Tracheal epithelial cell (primary cell): ENCODE results near the gene MIOX. TPM values are rescaled to one million over a fixed set of nuclear protein-coding genes. Genes with fewer than 3 reads are reported as not detected.

Source experiments
- total RNA-seq: library from RNA; depleted of rRNA; stranded (reverse); fragments of >200 nt; gene quantifications from 2 replicates; pipeline ENCODE4 v1.2.1, GENCODE V29; 2014

The MIOX gene
- 0.72 TPM in 1 of 2 replicates, not detected in the other for total RNA-seq

DNA sequence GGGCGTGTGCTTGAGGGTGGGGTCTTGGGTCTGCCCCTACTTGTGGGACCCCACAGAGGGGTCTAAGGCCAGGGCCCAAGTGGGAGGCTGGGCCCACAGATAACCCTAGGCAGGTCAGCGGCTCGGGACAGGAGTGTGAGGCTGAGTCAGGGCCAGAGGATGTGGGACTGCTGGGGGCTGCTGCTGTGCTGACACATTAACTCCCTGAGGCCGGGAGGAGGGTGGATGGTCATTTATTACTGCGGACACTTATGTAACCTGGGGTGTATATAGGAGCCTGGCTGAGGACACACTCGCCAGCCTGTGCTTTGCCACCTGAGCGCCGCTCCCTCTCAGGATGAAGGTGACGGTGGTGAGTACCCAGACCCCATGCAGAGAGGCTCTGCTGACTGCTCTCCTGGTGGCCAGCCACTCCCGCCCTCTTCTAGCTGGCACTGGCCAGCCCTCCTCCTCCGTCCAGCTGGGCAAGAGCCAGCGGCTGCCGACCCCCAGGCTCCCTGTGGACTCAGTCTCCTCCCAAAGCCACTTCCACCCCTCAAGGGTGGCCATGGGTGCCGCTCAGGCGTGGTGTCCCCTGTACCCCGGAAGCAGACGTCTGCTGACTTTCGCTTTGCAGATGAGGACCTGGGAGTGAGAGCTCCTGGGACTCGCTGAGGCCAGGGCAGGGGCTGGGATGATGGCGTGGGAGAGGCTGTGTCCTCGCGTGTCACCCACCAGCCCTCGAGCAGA is at the start of gene MIOX:
Gene MIOX, plus strand, starts transcription at position 299 of the 729 bp plus-strand sequence. Its CDS starts 39 bp downstream, at position 338.

DNA sequence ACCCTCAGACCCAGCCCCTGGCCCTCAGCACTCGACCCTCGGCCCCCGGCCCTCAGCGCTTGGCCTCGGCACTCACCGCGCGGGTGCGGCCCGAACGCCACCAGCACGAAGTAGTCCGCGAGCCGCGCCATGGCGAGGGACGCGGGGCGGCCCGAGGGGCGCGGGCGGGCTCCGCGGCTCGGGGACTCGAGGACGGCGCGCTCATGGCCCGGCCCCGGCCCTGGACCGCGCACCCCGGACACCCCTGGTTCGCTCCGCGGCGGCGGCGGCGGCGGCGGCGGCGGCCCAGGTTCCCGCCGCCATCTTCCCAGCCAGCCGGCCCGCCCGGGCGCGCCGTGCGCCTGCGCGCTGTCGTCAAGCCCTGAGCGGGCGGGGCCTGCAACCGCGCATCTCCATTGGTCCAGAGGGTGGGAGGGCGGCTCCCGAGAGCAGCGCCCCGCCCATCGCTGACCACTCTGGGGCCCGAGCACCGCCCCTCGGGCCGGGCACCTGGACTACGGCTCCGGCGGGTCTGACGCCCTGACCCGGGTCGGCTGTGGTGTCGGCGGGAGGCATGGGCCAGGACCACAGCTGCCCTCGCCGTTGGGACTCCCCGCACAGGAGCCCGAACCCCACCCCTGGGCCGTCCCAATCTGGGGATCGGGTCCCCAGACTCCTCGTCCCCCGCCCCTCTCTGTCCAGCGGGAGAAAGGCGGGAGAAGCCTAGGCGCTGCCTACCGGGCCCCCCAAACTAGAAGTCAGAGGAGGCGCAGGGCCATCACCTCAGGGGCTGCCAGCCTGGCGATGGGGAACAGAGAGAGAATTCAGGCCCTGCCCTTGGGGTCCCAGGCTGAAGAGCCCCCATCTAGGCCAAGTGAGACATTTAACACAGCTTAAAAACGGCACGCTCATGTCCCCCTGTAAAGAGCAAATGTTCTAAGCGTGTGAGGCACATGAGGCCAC is 11.7 kb upstream of the MIOX start, which contains the start of gene SBF1:
Gene SBF1, minus strand, starts transcription at position 326 of the 942 bp plus-strand sequence. Its CDS starts 195 bp downstream, at position 131.

DNA sequence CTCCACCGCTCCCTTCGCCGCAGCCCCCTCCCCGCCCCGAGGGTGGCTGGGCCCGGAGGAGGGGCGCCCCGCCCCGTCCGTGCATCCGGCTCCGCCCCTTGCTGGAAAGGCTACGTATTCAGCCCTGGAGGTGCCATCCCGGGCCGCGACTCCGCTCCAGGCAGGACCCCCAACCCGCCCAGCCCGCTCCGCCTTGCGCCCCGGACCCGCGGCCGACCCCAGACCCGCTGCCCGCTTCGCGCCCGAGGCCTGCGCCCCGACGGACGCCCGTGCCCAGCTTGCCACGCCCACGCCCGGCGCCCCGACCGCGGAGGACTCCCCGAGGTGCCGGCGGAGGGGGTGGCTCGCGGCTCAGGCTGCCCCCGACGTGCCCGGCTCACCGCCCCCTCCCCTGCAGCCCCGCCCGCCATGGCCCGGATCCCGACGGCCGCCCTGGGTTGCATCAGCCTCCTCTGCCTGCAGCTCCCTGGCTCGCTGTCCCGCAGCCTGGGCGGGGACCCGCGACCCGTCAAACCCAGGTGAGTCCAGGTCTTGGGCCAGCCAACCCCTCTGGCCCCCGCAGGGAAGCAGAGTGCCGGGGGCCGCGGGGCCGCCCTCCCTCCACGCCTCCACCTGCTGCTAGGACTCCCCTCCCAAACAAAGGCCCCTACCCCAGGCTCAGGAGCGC is 5.1 kb upstream of the MIOX start, which contains the start of gene ADM2:
Gene ADM2, plus strand, starts transcription at position 104 of the 667 bp plus-strand sequence. Its CDS starts 305 bp downstream, at position 409.

DNA sequence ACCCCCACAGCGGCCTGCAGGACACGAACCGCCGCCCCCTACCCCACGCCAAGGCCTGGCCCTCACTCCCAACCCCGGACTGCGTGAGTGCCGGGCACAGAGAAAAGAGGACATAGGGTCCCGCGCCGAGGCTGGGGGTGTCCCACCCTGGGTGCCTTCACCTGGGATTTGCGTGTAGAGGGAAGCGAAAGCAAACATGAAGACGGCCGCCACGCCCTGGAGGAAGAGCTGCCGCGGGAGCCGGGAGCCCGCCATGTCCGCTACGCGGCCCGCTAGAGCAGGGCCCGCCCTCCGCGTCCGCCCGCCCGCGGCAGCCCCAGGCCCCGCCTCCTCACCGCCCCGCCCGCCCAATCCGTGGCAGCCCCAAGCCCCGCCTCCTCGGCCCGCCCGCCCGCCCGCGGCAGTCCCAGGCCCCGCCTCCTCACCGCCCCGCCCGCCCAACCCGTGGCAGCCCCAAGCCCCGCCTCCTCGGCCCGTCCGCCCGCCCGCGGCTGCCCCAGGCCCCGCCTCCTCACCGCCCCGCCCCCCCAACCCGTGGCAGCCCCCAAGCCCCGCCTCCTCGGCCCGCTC is 20.8 kb downstream of the MIOX start, which contains the start of gene LMF2:
Gene LMF2, minus strand, starts transcription at position 282 of the 570 bp plus-strand sequence. Its CDS starts 27 bp downstream, at position 255.

DNA sequence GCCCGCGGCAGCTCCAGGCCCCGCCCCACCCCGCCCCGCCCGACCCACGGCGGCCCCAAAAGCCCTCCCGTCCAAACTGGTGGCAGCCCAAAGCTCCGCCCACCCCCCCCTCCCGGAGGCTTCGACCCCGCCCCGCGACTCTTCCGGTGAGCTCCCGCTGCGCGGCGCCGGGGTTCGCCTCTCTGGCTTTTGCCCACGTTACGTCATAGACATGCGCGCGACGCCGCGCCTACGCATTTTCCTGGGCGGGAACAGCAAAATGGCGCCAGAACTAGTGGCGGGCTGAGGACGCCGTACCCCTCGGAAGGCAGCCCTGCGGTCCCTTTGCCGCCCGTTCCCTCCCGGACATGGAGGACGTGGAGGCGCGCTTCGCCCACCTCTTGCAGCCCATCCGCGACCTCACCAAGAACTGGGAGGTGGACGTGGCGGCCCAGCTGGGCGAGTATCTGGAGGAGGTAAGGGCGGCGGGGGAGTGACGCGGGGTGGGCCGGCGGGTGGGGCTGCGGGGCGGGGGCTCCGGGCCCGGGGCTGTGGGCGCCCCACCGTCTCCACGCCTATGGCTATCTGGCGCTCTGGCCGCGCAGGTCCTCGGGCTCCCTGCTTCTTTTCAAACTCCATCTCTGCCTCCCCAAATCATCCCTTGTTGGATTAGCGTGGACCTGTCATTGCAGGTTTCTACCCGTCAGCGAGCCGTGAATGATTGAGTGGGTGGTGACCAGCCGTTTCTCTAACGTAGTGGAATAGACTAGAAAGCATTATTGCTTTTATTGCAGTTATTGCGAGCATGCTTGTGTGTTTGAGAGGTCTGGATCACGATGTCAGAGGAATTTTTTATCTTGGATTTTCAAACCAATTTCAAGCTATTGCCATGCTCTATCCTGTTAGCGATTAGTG is 21.6 kb downstream of the MIOX start, which contains the start of gene NCAPH2:
Gene NCAPH2, plus strand, starts transcription at position 234 of the 894 bp plus-strand sequence. Its CDS starts 114 bp downstream, at position 348.

DNA sequence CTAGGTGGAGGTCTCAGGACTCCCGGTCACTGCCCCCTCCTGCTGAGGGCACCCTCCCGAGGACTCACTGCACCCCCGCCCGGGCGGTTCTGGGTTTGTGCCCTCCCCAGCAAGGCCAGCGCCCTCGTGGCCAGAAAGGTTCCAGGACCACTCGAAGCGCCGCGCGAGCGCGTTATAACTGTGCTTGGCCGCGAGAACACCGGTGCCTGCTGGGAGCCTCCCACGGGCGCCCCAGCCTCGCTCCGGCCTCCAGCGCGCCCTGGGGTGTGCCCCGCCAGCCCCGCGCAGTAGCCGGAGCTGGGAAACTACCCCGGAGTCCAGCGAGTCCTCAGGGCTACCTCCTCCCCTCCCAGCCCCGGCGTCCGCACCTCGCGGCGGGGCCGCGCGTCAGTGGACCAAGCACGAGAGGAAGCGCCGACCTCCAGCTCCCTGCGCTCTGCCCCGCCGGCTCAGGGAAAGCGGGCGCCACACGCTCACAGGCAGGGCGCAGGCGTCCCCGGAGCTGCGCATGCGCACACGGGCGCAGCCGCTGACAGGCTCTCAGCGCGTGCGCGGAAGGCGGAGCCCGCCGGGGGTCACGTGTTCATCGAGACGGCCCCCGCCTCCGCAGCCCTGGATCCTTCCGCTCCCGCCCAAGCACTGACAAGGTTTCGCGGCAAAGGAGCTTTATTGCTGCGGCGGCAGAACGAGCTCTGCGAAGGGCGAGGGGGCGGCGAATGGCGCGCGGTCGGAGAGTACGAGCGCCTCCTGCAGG is 38.6 kb downstream of the MIOX start, which contains the start of gene SCO2:
Gene SCO2, minus strand, starts transcription at position 495 of the 754 bp plus-strand sequence. CDS start 1,187 bp downstream, outside the sequence.

DNA sequence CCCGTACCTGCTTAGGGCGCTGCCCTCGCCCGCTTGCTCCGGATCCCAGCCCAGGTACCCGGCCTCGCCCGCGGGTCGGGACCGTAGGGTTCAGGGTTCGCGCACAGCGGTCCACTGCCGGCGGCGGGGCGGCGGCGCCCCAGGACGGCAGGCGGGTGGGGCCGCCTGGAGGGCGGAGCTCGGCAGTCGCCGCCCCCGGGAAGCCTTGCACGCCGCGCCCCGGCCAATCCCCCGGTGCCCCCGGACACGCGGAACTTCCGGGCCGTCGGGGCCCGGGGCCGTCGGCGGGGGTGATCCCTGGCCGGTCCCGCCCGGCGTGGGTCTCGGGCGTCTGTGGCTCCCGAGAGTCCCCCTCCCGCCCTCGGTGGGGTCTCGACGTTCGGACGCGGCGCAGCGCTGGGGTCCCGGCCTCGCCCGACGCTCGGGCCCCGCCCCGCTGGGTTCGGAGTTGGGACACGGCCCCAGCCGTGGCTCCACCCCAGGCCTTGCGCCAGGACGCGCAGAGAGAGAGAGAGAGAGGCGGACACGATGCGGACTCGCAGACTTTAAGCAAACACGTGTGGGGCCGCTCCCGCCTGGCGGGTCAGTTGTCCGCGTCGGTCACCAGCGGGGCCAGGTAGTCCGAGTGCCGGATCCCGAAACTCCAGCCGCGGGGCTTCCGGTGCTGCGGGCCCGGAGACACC is 43.4 kb downstream of the MIOX start, which contains the start of gene TYMP:
Gene TYMP, minus strand, starts transcription at position 116 of the 683 bp plus-strand sequence. CDS start 303 bp downstream, outside the sequence.

Other genes starting within 250 kb of the MIOX start
- 19.4 and 23.6 TPM in 2 replicates for gene TUBGCP6, start 241.8 kb upstream of the MIOX start, total RNA-seq
- 16.9 and 17.7 TPM in 2 replicates for gene HDAC10, start 235.6 kb upstream of the MIOX start, total RNA-seq
- 11.7 and 27.7 TPM in 2 replicates for gene MAPK12, start 225.2 kb upstream of the MIOX start, total RNA-seq
- gene MAPK11, start 216.5 kb upstream of the MIOX start, total RNA-seq = 2.8 and 5.8 TPM in 2 replicates
- 127 and 141 TPM in 2 replicates for gene PLXNB2, start 179.2 kb upstream of the MIOX start, total RNA-seq
- gene DENND6B, start 159.8 kb upstream of the MIOX start, total RNA-seq = 0.96 and 1.7 TPM in 2 replicates
- 44.8 and 55.9 TPM in 2 replicates for gene PPP6R2, start 143.5 kb upstream of the MIOX start, total RNA-seq
- gene SBF1, start 11.8 kb upstream of the MIOX start, total RNA-seq = 102 and 137 TPM in 2 replicates
- 2.7 and 4.3 TPM in 2 replicates for gene ADM2, start 5.3 kb upstream of the MIOX start, total RNA-seq
- 21.7 and 31.5 TPM in 2 replicates for gene LMF2, start 20.8 kb downstream of the MIOX start, total RNA-seq
- gene NCAPH2, start 21.4 kb downstream of the MIOX start, total RNA-seq = 24.7 and 28.9 TPM in 2 replicates
- 0.72 and 10.2 TPM in 2 replicates for gene SCO2, start 38.7 kb downstream of the MIOX start, total RNA-seq
- 22.0 and 234 TPM in 2 replicates for gene TYMP, start 43.2 kb downstream of the MIOX start, total RNA-seq
- 0.24 and 0.43 TPM in 2 replicates for gene KLHDC7B, start 59.0 kb downstream of the MIOX start, total RNA-seq
- gene SYCE3, start 76.1 kb downstream of the MIOX start, total RNA-seq = not detected in 2 replicates
- 2.2 TPM in 1 of 2 replicates, not detected in the other for gene CPT1B, start 91.6 kb downstream of the MIOX start, total RNA-seq
- gene CHKB, start 96.0 kb downstream of the MIOX start, total RNA-seq = 23.7 and 32.0 TPM in 2 replicates
- 0.43 and 0.48 TPM in 2 replicates for gene MAPK8IP2, start 113.9 kb downstream of the MIOX start, total RNA-seq
- gene ARSA, start 141.3 kb downstream of the MIOX start, total RNA-seq = 19.6 and 27.7 TPM in 2 replicates
- gene SHANK3, start 186.0 kb downstream of the MIOX start, total RNA-seq = 1.5 and 2.7 TPM in 2 replicates